ENCODE measurements around the gene RDH12.
"Not testable (repeated sequence)": the region's sequence is repeated elsewhere in the genome, so short reads cannot be mapped to it uniquely, and the experiment has no call there.

RDH12 gene

DNA sequence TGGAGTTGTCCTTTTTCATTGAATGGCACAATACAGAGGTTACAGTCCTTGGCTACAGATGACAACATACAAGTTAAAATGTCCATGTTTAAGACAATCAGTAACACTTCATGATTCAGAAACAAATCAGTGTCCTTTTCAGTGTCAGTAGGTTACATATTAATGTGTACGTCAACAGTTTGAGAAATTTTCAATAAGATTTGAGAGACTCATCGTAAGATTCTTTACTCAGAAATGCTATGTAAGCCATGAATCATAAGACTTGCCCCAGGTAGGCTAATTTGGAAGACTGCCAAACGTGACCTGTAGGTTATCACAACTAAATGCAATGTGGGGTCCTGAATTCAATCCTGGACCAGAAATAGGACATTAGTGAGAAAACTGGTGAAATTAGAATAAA is 3.5 kb downstream of the RDH12 start:
- DNase-seq: no peak

DNA sequence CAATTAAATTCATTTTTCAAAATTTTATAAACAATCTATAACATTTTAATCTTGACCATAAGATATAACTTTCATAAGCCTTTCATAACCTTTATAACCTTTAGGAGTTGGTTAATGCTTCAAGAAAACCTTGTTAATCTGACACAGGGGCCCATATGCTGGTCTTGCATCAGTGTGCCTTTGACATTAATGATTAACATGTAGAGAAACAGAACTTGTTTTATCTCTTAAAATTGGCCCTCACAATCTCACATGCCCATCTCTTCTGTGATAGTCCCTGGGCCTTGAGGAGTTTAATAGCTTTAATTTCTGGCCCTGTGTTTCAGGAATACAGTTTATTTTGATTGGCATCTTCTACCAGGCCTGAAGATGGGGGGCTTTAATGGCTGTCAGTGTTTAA is 7.7 kb downstream of the RDH12 start:
- DNase-seq: not testable (repeated sequence)

DNA sequence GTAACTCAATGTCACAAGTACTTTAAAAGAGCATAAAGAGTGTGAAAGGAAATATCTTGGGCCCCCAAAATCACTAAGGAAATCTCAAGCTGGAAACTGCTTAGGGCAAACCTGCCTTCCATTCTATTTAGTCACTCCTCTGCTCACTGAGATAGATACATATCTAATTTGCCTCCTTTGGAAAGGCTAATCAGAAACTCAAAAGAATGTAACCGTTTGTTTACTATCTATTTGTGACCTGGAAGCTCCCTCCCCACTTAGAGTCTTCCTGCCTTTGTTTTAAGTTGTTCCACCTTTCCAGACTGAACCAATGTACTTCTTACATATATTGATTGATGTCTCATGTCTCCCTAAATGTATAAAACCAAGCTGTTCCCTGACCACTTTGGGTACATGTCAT is 8.1 kb downstream of the RDH12 start:
- not testable (repeated sequence) for DNase-seq

DNA sequence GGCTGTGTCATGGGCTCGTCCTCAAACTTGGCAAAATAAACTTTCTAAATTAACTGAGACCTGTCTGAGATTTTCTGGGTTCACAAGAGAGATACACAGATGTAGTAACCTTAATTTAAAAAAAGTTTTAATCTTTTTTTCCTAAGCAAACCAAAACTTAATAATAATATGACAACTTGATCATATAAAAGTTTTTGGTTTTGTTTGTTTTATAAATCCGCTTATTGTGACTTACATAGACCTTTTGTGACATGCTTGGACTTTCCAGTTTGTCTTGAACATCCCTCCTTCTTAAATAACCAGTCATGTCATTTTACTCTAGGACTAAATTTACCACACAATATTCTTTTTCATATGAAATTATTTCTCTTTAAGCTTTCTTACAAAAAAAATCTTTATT is 8.5 kb downstream of the RDH12 start:
- DNase-seq: no peak

DNA sequence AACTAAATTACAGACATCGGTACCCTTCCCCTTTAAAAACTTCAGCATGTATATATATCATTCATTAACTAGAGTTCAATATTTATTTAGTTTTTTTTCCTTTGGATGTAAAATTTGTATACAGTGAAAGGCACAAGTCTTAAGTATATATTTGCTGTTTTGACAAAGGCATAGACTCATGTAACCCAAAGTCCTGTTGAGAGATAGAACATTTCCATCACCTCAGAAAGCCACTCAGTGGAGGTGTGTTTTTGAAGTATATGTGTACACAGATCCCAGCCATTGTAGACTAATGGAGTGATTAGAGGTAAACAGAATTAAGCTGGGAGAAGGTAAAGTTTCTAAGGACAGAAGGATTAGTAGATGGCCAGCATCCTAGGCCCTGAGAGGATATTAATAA is 15.4 kb downstream of the RDH12 start:
- no peak for DNase-seq

DNA sequence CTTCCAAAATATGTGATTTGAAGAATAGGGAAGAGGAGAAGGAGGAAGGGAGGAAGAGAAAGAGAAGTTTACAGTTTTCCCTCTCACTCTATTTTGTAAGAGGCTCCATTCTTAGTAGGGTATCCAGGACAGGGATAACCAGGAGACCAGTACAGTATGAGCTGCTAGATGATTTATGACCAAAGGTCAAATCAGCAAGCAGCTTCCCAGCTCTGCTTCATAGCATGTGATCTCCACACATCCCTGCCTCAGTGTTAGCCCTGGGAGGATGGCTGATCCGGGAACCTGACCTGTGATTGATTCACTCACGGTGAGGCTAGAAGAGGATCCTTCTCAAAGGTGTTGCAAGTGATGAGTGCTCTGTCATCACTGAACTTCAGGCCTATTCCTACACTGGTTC is 16.6 kb downstream of the RDH12 start:
- DNase-seq: no peak

DNA sequence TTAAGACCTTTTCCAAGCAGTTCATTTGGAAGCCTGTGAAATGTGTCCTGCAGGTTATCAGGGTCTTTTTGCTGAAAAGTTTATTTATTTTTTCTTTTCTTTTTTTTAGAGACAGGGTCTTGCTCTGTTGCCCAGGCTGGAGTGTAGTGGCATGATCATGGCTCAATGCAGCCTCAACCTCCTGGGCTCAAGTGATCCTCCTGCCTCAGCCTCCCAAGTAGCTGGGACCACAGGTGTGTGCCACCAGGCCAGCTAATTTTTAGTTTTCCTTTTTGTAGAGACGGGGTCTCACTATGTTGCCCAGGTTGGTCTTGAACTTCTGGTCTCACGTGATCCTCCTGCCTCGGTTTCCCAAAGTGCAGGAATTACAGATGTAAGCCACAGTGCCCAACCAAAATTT is 17.7 kb downstream of the RDH12 start:
- not testable (repeated sequence) for DNase-seq

DNA sequence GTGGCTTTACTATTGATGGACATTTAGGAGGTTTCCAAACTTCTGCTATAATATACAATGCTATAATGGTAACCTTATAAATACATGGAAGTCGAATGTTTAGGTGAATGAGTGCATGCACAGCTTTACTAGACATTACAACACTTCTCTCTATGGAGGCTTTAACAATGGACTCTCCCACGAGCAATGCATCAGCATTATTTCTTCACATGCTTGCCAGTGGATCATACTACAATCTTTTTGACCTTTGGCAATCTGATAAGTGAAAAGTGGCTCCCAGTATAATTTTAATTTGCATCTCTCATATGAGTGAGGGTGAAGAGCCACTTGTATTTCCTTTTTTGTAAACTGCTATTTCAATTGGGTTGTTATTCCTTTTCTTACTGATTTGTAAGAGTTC is 18.2 kb downstream of the RDH12 start:
- no peak for DNase-seq

DNA sequence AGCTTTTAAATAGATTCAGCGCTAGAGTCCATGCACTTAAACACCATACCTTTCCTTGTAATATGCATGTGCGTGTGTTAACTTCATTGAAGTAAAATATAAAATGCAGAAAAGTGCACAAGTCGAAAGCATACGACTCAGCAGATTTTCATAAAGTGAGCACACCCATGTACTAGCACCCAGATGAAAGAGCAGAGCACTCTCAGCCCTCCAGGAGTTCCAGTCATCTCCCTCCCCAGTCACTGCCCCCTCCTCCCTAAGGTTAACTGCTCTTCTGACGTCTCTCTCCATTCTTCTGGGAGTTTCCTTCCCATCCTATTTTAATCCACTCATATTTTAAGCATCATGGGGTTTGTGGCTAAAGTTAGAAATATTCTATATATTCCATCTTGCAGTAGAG is 20.2 kb downstream of the RDH12 start:
- no peak for DNase-seq

DNA sequence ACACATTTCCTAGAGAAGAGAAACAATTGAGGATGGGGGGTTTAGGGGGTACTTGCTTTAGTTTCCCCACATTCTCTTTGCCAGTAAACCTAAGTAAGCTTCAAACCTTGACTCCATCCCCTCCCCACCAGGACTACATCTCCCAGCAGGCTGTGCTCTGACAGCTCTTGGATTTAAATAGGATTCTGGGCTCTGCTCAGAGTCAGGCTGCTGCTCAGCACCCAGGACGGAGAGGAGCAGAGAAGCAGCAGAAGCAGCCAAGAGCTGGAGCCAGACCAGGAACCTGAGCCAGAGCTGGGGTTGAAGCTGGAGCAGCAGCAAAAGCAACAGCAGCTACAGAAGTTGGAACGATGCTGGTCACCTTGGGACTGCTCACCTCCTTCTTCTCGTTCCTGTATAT is 20.6 kb downstream of the RDH12 start:
- no peak for DNase-seq

DNA sequence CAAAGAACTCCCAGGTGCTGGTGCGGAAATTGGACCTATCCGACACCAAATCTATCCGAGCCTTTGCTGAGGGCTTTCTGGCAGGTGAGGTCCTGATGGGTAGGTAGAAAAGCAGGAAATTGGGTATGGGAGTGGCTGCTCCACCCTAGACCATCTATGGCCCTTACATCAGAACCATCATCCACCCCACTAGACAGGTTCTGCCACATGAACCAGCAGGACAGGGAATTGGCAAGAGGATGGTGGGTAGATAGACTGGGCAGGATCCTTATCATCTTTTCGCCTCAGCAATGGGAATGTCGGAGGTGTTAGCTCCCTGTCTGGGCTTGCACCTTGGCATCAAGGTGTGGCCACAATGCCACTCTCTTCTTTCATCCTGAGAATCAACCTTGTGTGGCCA is 23.5 kb downstream of the RDH12 start:
- DNase-seq: no peak

DNA sequence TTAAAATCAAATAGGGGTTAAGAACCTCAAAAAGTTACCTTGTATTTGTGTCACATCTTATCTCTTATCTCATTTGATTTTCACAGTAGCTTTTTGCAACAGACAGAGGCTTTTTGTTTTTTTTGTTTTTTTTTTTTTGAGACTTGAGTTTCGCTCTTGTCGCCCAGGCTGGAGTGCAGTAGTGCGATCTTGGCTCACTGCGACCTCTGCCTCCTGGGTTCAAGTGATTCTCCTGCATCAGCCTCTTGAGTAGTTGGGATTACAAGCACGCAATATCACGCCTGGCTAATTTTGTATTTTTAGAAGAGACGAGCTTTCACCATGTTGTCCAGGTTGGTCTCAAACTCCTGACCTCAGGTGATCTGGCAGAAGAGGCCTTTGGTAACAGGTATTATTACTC is 25.7 kb downstream of the RDH12 start:
- no peak for DNase-seq

DNA sequence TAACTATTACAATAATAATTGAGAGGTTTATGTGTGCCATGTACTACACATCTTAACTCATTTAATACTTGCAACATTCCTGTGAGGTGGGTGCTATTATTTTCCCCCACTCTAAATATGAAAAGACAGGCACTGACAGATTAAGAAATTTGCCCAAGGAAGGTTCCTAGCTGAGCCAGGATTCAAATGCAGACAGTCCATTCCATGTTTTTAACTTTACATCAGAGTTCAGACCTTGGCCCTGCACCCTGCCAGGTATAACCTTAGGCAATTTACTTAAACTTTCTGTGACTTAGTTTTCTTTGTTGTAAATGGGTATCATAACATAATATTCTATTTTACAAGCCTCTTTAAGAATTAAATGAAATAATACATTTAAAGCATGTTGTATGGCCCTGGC is 26.6 kb downstream of the RDH12 start:
- no peak for DNase-seq

DNA sequence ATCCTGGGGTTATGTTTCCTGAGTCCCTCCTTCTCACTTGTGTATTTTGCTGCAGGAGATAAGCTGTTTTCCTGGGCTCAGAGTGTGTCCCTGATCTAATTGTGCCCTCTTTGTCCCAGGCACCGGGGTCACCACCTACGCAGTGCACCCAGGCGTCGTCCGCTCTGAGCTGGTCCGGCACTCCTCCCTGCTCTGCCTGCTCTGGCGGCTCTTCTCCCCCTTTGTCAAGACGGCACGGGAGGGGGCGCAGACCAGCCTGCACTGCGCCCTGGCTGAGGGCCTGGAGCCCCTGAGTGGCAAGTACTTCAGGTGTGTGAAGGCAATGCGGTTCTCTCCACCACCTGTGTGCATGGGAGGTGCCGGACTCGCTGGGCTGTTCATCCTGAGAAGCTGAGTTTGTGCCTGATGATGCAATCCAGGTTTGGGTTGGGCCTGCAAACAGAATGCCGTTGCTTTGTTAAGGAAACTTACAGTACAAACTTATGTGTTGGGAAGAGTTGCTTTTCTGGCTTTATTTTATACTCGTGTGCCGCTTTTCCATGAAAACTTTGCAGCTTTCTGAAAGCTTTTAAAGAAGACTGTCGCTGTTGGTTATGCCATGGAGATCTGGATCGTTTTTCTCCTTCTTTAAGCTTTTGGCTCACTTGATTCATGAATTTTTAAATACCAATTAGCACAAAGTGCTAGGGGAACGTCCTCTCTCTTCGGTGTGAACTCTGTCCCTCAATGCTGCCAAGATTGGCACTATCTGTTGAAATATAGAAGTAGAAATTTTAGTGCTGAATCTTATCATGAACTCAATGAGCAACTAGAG is 27.6 kb downstream of the RDH12 start:
- no peak for DNase-seq

DNA sequence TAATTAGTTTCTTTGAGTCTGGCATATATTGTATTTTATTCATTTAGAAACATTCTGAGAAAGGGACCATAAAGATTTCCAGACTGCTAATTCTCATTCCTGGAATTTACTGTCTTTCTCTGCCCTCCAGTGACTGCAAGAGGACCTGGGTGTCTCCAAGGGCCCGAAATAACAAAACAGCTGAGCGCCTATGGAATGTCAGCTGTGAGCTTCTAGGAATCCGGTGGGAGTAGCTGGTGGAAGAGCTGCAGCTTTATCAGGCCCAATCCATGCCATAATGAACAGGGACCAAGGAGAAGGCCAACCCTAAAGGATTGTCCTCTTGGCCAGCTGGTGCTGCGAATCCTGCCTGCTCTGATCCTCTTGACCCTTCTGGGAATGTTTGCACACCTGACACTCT is 31.9 kb downstream of the RDH12 start:
- DNase-seq: no peak

DNA sequence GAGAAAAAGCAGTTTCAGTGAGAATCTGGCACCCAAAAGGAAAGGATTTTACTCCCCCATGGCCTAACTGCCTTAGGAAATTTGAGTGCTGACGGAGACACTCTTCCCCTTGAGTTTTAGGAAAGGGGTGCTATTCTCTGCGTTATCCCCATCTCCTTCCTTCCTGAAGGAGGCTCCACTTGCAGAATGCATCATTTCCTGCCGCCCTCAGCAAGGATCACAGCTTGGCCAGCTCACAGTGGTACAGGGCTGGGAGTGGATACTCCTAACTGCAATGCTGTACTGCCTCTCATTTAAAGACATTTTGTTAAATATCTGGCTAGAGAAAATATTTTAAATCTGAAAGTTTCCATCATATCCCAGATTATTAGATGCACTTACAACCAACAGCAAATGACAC is 33.0 kb downstream of the RDH12 start:
- no peak for DNase-seq

DNA sequence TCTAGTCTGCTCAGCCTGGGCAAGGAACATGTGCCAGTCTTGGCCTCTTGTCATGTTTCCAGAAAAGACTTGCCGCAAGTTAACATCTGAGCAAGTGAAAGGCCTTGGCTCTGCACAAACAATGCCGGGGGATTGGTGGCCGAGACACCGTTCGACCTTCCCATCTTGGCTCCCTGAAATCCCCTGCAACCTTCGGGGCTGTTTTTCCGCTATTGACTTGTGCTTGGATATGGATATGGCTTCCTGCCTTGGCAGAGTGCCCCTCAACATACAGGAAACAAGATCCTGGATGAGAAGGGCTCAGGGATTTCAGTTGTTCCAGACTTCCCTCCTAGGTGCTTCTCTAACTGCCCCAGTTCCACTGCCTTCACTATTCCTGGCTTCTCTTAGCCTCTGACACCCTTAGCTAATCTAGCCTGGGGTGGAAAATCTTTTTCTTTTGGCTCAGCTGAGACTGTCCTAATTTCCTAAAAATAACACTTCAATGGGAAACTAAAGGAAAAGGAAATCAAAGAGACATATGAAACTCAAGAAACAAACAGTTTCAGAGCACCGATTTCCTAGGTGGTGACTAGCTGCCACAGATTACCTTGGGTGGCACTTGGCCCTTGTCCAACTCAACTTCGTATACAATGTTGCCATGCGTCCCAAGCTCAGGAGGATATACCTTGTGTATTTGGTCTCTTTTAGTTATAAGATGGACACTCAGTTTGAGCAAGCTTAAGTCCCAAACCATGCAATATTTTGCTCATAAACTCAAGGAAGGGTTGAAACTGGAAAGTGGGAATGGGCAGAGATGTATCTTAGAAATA is 33.9 kb downstream of the RDH12 start:
- DNase-seq: no peak

DNA sequence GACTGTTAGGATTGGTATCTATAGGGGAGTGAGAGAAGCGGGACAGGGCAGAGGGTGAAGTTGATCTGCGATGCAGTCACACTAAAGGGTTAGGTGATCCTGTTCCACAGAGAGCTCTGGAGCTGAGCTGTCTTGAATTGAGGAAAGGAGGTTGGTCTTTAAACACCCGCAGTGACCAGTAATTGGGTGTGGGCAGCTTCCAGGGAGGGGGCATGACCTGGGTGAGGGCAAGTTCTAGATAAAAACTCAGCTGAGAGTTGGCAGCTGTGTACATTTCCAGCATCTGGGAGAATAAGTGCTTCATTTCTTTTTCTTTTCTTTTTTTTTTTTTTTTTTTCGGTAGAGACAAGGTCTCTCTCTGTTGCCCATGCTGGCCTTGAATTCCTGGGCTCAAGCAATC is 35.1 kb downstream of the RDH12 start:
- DNase-seq: no peak

DNA sequence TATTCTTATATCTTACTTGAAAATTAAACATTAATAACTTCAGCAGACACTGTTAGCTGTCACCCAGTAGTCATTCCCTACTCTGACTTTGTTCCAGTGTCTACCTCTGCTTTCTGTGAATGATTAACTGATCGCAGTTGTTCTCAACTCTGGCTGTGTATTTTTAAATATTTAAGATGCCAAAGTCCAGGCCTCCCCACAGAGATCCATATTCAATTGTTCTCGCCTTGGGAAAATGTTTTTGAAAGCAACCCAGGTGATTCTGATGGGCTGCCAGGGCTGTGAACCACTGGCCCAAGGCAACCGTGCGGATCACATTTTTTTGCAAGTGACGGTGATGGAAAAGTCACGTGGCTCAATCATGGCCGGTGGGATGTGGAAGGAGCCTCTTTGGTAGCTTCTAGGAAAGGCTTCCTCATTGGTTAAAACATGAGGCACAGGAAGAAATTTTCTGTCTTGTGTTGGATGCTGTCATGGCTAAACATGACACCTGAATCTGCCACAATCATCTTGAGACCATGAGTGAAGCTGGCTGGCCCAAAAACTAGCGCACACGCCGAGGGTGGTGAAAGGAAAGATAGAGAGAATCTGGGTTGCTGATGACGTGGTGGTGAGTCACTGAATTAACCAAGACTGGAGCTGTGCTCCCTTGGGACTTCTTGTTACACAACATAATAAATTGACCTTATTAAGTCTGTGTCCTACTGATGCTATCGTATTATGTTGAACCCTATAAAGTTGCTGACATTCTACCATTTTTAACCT is 37.2 kb downstream of the RDH12 start:
- no peak for DNase-seq

DNA sequence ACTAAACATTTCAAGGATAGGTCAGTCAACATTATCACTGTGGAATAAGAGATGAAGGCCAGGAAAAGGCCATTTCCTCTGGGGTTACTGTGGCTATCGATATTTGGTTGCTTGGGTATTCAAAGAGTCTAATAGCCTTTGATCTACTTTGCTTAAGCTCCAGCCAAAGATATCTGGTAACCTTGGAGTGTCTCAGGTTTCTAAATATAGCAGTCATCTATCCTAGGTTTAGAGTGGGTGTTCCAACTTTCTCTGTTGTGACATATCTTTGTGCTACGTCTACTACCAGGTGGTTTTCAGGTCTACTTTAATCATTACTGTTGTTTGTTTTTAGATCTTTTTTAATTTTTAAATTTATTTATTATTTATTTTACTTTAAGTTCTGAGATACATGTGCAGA is 42.4 kb downstream of the RDH12 start:
- DNase-seq: no peak

DNA sequence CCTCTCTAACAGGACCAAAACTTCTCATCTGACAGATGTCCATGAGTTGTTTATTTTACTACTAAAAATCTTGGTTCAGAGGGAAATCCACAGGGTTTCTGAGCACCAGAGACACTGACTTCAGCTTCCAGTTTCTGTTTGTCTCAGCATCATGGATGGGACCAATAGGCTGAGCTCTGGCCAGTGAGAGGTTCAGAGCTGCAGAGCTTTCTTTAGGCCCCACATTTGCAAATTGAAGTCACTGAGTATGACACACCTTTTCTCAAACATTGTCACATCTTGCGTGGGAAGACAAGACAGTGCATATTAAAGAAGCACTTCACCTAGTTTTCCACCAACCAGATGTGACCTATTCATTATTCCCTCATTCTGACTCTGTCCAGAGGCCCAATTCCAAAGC is 45.2 kb downstream of the RDH12 start:
- DNase-seq: no peak

DNA sequence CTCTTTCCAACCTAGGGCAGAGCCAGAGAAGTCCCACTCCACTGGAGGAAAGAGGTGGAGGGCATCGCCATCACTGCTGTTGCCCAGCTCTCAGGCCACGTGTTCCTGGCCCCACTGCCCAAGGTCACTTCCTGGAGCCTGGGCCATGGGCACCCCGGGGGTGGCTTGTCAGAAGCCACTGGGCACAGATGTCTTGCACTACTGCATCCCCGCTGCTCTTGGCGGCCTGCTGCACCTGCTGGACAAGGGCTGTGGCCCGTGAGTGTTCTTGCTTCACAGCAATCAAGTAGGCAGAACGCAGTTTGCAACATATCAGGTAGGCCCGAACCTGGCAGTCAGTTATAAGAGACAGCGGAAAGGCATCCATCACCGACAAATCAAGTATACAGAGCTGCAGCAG is 46.6 kb downstream of the RDH12 start:
- no peak for DNase-seq

DNA sequence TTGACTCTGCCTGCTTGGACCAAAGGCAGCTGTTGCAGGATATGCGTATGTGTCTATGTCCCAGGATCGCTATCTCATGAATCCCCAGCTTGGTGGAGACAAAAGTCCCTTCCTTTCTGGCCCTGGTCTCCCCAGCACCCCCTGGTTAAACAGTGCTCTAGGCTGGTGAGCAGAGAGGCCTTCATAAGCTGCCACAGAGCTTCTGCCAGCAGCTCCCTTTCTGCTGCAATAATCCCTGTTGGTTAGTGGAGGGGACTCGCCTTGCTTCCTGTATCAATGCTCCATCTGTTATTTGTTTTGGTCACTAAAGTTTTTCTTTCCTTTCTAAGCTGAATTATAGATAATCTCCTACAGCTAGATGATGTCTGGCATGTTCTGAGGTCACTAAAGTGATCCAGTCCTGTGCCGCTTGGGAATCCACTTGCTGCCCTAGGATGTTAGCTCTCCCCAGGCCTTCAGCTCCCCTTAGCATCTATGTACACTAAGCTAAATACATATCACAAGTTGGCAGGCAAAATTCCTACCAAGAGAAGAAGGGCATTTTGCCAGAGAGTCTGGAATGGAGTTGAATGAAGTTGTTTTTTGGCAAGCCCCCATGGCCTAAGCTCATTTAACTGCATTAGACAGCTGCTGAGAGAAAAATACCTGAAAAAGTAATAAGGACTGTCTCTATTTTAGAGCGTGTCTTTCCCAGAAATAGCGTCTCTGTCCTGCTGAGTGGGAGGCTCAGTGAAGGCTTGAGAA is 47.8 kb downstream of the RDH12 start:
- no peak for DNase-seq

All from GDM1 (cell line).